ENCODE measurements around the gene BTBD2. TPM values are rescaled to one million over a fixed set of nuclear protein-coding genes. Genes with fewer than 3 reads are reported as not detected.

The BTBD2 gene
- total and polyA plus RNA-seq, 2 of the 13 experiments (the other 11 are each of a cell fraction or from before 2014, with no cell fraction given), result 28.1 to 45.3 TPM

- TF ChIP-seq ZHX2 (IDR thresholded peaks at IDR 0.05; ENCODE audit: low read depth), result no peak
- no peak for TF ChIP-seq ZHX2 (CRISPR knock-in tag; IDR thresholded peaks at IDR 0.05; ENCODE audit: borderline replicate concordance)
- no peak for TF ChIP-seq TEF (CRISPR knock-in tag; IDR thresholded peaks at IDR 0.05)
- TF ChIP-seq FOXO4 (CRISPR knock-in tag; conservative IDR thresholded peaks at IDR 0.05), result no peak
- TF ChIP-seq ARNT (IDR thresholded peaks at IDR 0.05), result no peak
Measured at GRCh38 chr19:1936916-1937610, 78.5 kb downstream of the BTBD2 start (continued).

Measured in HepG2 (cell line).